Activated T-cell treated with anti-CD3 and anti-CD28 coated beads, Interleukin-2, amount 50 U/mL, for 24 hours (primary cell): ENCODE measurements around the gene ZCCHC2.

Experiments
- DNase-seq: peaks from one replicate; pipeline ENCODE4 v3.0.0-alpha.2; 2020
- H3K27ac Mint-ChIP-seq: 2 replicates; pipeline ENCODE4 v1.8.0; 2020; ENCODE audit warnings: mild to moderate bottlenecking, mixed read lengths
- H3K27me3 Mint-ChIP-seq: 2 replicates; pipeline ENCODE4 v1.8.0; 2020; ENCODE audit warnings: mixed read lengths
- H3K36me3 Mint-ChIP-seq: 2 replicates; pipeline ENCODE4 v1.8.0; 2020; ENCODE audit warnings: low read depth, mixed read lengths
- H3K4me1 Mint-ChIP-seq: 2 replicates; pipeline ENCODE4 v1.8.0; 2020; ENCODE audit warnings: low read depth, mixed read lengths
- H3K4me3 Mint-ChIP-seq: 2 replicates; pipeline ENCODE4 v1.8.0; 2020; ENCODE audit warnings: mild to moderate bottlenecking, moderate library complexity, mixed read lengths
- H3K9me3 Mint-ChIP-seq: 2 replicates; pipeline ENCODE4 v1.8.0; 2020; ENCODE audit warnings: mixed read lengths

ZCCHC2 gene

DNA sequence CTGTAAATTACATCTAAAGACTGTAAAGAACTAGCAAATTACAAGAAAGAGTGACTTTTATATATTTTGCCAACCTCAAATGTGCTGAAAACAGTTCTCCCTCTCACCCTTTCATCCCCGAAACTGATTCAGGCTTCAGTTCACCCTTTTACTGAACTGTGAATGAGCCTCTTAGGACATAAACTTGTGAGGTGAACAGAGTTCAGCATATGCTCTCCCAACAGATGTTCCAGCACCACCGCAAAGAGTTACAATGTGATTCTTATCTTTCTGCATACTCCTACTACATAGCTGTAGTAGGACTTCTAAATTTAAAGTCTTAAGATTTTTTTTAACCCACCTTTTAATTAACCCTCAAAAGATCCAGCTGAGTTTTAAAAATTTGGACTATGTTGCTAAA, 1.2 kb upstream of the ZCCHC2 start:
- Mint-ChIP-seq H3K27ac (peak overlapping the region; percentile 85), H3K36me3 (peaks cover 18% of the 10 kb centered on the region), H3K27me3 (no peaks in the 10 kb centered on the region), H3K4me3 (peak overlapping the region; percentile 84), H3K4me1 (peaks cover 21% of the 10 kb centered on the region), H3K9me3 (no peaks in the 10 kb centered on the region)
- no peak for DNase-seq

- Mint-ChIP-seq H3K4me3 (peak overlapping the region; percentile 84), H3K9me3 (no peaks in the 10 kb centered on the region), H3K27me3 (no peaks in the 10 kb centered on the region), H3K4me1 (peaks cover 22% of the 10 kb centered on the region), H3K36me3 (peaks cover 18% of the 10 kb centered on the region), H3K27ac (peak overlapping the region; percentile 86)
- DNase-seq: no peak
Observed at GRCh38 chr18:62522178-62522503, 684 bp upstream of the ZCCHC2 start.

DNA sequence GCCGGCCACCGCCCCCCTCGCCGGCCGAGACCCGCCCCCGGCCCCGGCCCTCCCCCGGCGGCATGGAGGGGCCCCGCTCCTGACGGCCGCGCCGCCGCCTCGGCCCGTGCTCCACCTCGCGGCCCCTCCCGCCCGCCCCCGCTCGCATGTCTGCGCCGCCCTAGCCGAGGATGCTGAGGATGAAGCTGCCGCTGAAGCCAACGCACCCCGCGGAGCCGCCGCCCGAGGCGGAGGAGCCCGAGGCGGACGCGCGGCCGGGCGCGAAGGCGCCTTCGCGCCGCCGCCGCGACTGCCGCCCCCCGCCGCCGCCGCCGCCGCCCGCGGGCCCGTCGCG, 397 bp downstream of the ZCCHC2 start:
- Mint-ChIP-seq H3K4me1 (peaks cover 32% of the 10 kb centered on the region), H3K36me3 (peaks cover 24% of the 10 kb centered on the region), H3K4me3 (peak overlapping the region; percentile 31), H3K27ac (no peak overlapping the region), H3K27me3 (no peaks in the 10 kb centered on the region), H3K9me3 (no peaks in the 10 kb centered on the region)
- no peak for DNase-seq

DNA sequence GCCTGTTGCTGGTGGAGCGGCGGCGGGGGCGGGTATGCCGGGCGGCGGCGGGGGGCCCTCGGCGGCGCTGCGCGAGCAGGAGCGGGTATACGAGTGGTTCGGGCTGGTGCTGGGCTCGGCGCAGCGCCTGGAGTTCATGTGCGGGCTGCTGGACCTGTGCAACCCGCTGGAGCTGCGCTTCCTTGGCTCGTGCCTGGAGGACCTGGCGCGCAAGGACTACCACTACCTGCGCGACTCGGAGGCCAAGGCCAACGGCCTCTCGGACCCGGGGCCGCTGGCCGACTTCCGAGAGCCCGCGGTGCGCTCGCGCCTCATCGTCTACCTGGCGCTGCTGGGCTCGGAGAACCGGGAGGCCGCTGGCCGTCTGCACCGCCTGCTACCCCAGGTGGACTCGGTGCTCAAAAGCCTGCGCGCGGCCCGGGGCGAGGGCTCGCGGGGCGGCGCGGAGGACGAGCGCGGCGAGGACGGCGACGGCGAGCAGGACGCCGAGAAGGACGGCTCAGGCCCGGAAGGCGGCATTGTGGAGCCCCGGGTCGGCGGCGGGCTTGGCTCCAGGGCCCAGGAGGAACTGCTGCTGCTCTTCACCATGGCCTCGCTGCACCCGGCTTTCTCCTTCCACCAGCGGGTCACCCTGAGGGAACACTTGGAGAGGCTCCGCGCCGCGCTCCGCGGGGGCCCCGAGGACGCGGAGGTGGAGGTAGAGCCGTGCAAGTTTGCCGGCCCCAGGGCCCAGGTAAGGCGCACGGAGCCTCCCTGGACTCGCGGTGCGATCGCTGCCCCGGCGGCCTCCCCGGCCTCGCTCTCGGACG, 1.0 kb downstream of the ZCCHC2 start:
- Mint-ChIP-seq H3K4me1 (peaks cover 35% of the 10 kb centered on the region), H3K9me3 (no peaks in the 10 kb centered on the region), H3K4me3 (peak overlapping the region; percentile 96), H3K27ac (peak overlapping the region; percentile 96), H3K36me3 (peaks cover 24% of the 10 kb centered on the region), H3K27me3 (no peaks in the 10 kb centered on the region)
- DNase-seq: peak; percentile 75

- peak overlapping the region; percentile 96 for H3K4me3 Mint-ChIP-seq
- peaks cover 29% of the 10 kb centered on the region for H3K36me3 Mint-ChIP-seq
- no peaks in the 10 kb centered on the region for H3K9me3 Mint-ChIP-seq
- H3K27ac Mint-ChIP-seq: peak overlapping the region; percentile 96
- peak; percentile 82 for DNase-seq
- H3K4me1 Mint-ChIP-seq: peaks cover 41% of the 10 kb centered on the region
- no peaks in the 10 kb centered on the region for H3K27me3 Mint-ChIP-seq
Observed at GRCh38 chr18:62524440-62525200, 1.8 kb downstream of the ZCCHC2 start.

GRCh38 chr18:62525608-62526007, 2.8 kb downstream of the ZCCHC2 start:
- H3K27ac Mint-ChIP-seq: peak overlapping the region; percentile 96
- peaks cover 37% of the 10 kb centered on the region for H3K36me3 Mint-ChIP-seq
- peaks cover 44% of the 10 kb centered on the region for H3K4me1 Mint-ChIP-seq
- no peaks in the 10 kb centered on the region for H3K27me3 Mint-ChIP-seq
- no peaks in the 10 kb centered on the region for H3K9me3 Mint-ChIP-seq
- peak overlapping the region; percentile 96 for H3K4me3 Mint-ChIP-seq
- no peak for DNase-seq

DNA sequence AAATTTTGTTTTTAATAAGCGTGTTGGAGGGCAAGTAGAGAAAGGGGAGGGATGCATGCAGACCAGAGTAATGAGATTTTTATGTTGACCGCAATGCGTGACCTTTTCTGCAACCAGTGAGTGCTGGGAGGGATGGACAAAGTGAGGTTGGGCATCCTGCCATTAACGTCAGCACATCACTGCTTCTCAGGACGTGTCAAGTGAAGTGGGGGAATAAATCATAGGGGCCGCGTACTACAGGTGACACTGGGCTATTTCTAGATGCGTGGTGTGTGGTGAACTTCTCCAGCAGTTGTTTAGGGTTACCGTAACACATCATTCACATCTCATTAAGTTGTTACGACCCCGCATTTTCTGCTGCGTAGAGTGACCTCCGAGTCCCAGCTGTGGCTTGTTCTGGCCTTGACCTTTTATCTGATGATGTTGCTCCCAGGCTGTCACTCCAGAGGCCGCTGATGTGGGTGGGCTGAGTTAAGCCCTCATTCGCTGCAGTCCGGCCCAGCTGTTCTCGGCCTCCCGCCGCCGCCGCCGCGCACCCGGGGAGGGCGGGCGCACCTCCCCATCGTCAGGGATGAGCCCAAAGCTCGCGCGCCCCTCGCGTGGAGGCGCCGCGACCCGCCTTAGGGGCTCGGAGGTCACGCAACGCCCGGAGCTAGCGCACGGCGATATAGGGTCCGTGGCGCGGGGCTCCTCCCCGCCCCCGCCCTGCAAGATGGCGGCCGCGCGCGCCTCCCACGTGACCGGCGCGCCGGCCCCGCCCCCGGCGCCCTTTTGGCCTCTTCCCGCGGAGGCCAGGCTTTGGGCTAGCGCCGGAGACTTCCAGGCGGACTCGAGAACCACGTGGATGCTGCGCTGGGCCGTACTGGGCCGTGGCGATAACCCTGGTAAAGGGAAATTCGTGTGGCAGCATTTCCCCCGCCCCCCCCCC, 3.5 kb downstream of the ZCCHC2 start:
- H3K27me3 Mint-ChIP-seq: no peaks in the 10 kb centered on the region
- H3K4me3 Mint-ChIP-seq: peak overlapping the region; percentile 96
- DNase-seq: peak; percentile 82
- peak overlapping the region; percentile 96 for H3K27ac Mint-ChIP-seq
- H3K9me3 Mint-ChIP-seq: no peaks in the 10 kb centered on the region
- peaks cover 42% of the 10 kb centered on the region for H3K36me3 Mint-ChIP-seq
- peaks cover 43% of the 10 kb centered on the region for H3K4me1 Mint-ChIP-seq

- DNase-seq: no peak
- Mint-ChIP-seq H3K27ac (no peak overlapping the region), H3K4me1 (peaks cover 59% of the 10 kb centered on the region)
Observed at GRCh38 chr18:62529597-62529996, 6.8 kb downstream of the ZCCHC2 start.

GRCh38 chr18:62531078-62531477, 8.3 kb downstream of the ZCCHC2 start:
- no peak for DNase-seq
- H3K9me3 Mint-ChIP-seq: no peaks in the 10 kb centered on the region
- H3K4me3 Mint-ChIP-seq: no peak overlapping the region
- peaks cover 53% of the 10 kb centered on the region for H3K36me3 Mint-ChIP-seq
- no peaks in the 10 kb centered on the region for H3K27me3 Mint-ChIP-seq
- peaks cover 74% of the 10 kb centered on the region for H3K4me1 Mint-ChIP-seq
- H3K27ac Mint-ChIP-seq: no peak overlapping the region

More at GRCh38 chr18:62529597-62529996, 6.8 kb downstream of the ZCCHC2 start:
- H3K36me3 Mint-ChIP-seq: peaks cover 57% of the 10 kb centered on the region
- H3K4me3 Mint-ChIP-seq: no peak overlapping the region
- H3K9me3 Mint-ChIP-seq: no peaks in the 10 kb centered on the region
- no peaks in the 10 kb centered on the region for H3K27me3 Mint-ChIP-seq

DNA sequence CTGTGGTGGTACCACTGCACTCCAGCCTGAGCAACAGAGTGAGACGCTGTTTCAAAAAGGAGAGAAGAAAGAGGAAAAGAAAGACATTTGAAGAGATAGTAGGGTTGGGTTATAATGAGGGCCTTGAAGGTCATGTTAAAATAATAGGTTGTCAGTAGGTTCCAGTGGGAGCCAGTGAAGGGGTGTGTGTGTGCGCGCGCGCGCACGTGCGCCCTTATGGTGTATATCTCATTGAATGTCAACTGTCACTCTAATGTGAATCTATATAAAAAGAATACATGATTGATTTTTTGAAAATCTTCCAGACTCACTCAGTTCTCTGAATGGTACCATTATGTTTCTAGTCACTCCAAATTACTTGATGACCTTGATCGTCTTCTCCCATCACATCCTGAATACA, 9.1 kb downstream of the ZCCHC2 start:
- Mint-ChIP-seq H3K27me3 (no peaks in the 10 kb centered on the region), H3K4me1 (peaks cover 81% of the 10 kb centered on the region), H3K36me3 (peaks cover 53% of the 10 kb centered on the region), H3K9me3 (no peaks in the 10 kb centered on the region), H3K27ac (no peak overlapping the region), H3K4me3 (no peak overlapping the region)
- no peak for DNase-seq

DNA sequence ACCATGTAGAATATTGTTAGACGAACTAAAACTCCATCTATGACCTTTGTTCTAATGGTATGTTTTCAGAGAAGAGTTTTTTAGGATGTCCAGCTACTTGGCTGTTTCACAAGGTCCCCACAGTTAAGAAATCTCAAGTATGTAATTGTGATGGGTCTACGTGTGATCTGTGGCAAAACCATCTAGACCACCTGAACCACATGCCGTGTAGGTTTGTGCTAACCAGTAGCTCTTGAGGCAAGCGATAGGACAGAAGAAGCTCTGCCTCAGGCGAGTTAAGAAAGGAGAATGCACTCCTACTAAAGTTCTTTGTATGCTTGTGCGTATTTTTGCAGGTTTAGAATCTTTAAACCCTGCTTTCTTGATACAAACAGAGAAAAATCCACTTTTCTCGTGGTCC, 13.2 kb downstream of the ZCCHC2 start:
- Mint-ChIP-seq H3K27me3 (no peaks in the 10 kb centered on the region), H3K4me1 (peaks cover 64% of the 10 kb centered on the region), H3K36me3 (peaks cover 59% of the 10 kb centered on the region), H3K9me3 (no peaks in the 10 kb centered on the region), H3K27ac (no peak overlapping the region), H3K4me3 (no peak overlapping the region)
- no peak for DNase-seq

DNA sequence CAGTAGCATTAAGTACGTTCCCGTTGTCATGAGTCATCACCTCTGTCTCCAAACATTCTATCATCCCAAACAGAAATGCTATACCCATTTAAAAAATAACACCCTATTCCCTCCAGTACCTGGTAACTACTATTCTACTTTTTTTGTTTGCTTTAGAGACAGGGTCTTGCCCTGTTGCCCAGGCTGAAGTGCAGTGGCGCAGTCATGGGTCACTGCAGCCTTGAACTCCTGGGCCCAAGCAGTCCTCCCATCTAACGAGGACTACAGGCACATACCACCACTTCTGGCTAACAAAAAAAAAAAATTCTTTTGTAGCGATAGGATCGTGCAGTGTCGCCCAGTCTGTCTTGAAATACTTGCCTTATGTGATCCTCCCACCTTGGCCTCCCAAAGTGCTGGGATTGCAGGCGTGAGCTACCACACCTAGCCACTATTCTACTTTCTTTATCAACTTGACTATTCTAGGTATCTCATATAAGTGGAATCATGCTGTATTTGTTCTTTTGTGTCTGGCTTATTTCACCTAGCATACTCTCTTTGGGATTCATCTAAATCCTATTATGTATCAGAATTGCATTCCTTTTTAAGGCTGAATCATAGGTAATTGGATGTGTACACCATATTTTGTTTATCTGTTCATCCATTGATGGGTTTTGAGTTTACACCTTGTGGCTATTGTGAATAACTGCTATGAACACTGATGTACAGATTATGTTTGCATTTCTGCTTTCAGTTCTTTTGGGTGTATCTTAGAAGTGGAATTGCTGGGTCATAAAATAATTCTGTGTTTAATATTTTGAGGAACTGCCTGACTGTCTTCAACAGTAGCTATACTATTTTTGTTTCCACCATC, 14.4 kb downstream of the ZCCHC2 start:
- Mint-ChIP-seq H3K4me3 (no peak overlapping the region), H3K36me3 (peaks cover 59% of the 10 kb centered on the region)
- no peak for DNase-seq

DNA sequence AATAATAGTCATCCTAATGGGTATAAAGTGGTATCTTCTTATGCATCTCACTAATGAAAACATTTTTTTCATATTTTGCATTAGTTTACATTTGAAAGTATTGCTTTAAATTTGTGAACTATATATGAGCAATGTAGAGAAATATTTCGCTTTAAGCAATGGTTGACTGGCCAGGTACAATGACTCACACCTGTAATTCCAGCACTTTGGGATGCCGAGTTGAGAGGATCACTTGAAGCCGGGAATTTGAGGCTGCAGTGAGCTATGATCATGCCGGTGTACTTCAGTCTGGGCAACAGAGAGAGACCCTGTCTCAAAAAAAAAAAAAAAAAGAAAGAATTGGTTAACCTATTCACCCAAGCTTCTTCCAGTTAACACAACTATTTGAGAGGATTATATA, 15.1 kb downstream of the ZCCHC2 start:
- peaks cover 61% of the 10 kb centered on the region for H3K36me3 Mint-ChIP-seq
- no peak overlapping the region for H3K27ac Mint-ChIP-seq
- H3K4me1 Mint-ChIP-seq: peaks cover 49% of the 10 kb centered on the region
- no peak overlapping the region for H3K4me3 Mint-ChIP-seq
- H3K27me3 Mint-ChIP-seq: no peaks in the 10 kb centered on the region
- no peak for DNase-seq
- H3K9me3 Mint-ChIP-seq: no peaks in the 10 kb centered on the region

More for the DNA sequence above, 14.4 kb downstream of the ZCCHC2 start:
- Mint-ChIP-seq H3K27me3 (no peaks in the 10 kb centered on the region), H3K9me3 (no peaks in the 10 kb centered on the region), H3K4me1 (peaks cover 52% of the 10 kb centered on the region), H3K27ac (no peak overlapping the region)

GRCh38 chr18:62538881-62539280, 16.1 kb downstream of the ZCCHC2 start:
- peaks cover 70% of the 10 kb centered on the region for H3K36me3 Mint-ChIP-seq
- H3K4me3 Mint-ChIP-seq: no peak overlapping the region
- H3K27me3 Mint-ChIP-seq: no peaks in the 10 kb centered on the region
- no peak overlapping the region for H3K27ac Mint-ChIP-seq
- H3K9me3 Mint-ChIP-seq: no peaks in the 10 kb centered on the region
- peaks cover 45% of the 10 kb centered on the region for H3K4me1 Mint-ChIP-seq
- DNase-seq: no peak
